Measurements from ENCODE around the gene PJA2.

Gene PJA2

GRCh38 chr5:109350537-109351270 lies 59.1 kb downstream of the PJA2 start:
- no peak for DNase-seq (ENCODE audit: low read depth)

- DNase-seq (ENCODE audit: low read depth): no peak
These were observed 60.4 kb downstream of the PJA2 start for GRCh38 chr5:109349388-109349787.

- no peak for DNase-seq (ENCODE audit: low read depth)
These were observed 62.4 kb downstream of the PJA2 start for GRCh38 chr5:109347252-109347888.

GRCh38 chr5:109345699-109346098 lies 64.1 kb downstream of the PJA2 start:
- no peak for DNase-seq (ENCODE audit: low read depth)

GRCh38 chr5:109340351-109340750 lies 69.4 kb downstream of the PJA2 start:
- DNase-seq (ENCODE audit: low read depth): no peak

- no peak for DNase-seq (ENCODE audit: low read depth)
These were observed 74.7 kb downstream of the PJA2 start for GRCh38 chr5:109335114-109335513.

GRCh38 chr5:109334056-109334455 lies 75.7 kb downstream of the PJA2 start:
- DNase-seq (ENCODE audit: low read depth): no peak

GRCh38 chr5:109329333-109330237 lies 80.2 kb downstream of the PJA2 start:
- DNase-seq (ENCODE audit: low read depth): peak; percentile 72

- DNase-seq (ENCODE audit: low read depth): peak; percentile 57
These were observed 81.1 kb downstream of the PJA2 start for GRCh38 chr5:109328626-109329025.

- no peak for DNase-seq (ENCODE audit: low read depth)
These were observed 82.2 kb downstream of the PJA2 start for GRCh38 chr5:109327570-109327969.

- no peak for DNase-seq (ENCODE audit: low read depth)
These were observed 82.9 kb downstream of the PJA2 start for GRCh38 chr5:109326919-109327318.

GRCh38 chr5:109325456-109325855 lies 84.3 kb downstream of the PJA2 start:
- DNase-seq (ENCODE audit: low read depth): no peak

- DNase-seq (ENCODE audit: low read depth): no peak
These were observed 84.8 kb downstream of the PJA2 start for GRCh38 chr5:109324931-109325330.

GRCh38 chr5:109324351-109324750 lies 85.4 kb downstream of the PJA2 start:
- DNase-seq (ENCODE audit: low read depth): no peak

- DNase-seq (ENCODE audit: low read depth): no peak
These were observed 87.1 kb downstream of the PJA2 start for GRCh38 chr5:109322694-109323093.

GRCh38 chr5:109319351-109319750 lies 90.4 kb downstream of the PJA2 start:
- DNase-seq (ENCODE audit: low read depth): no peak

GRCh38 chr5:109318455-109319108 lies 91.2 kb downstream of the PJA2 start:
- no peak for DNase-seq (ENCODE audit: low read depth)

GRCh38 chr5:109316634-109317033 lies 93.1 kb downstream of the PJA2 start:
- DNase-seq (ENCODE audit: low read depth): peak; percentile 77

GRCh38 chr5:109315245-109315644 lies 94.5 kb downstream of the PJA2 start:
- no peak for DNase-seq (ENCODE audit: low read depth)

- DNase-seq (ENCODE audit: low read depth): no peak
These were observed 96.6 kb downstream of the PJA2 start for GRCh38 chr5:109313127-109313526.

GRCh38 chr5:109312695-109313094 lies 97.1 kb downstream of the PJA2 start:
- DNase-seq (ENCODE audit: low read depth): no peak

- no peak for DNase-seq (ENCODE audit: low read depth)
These were observed 99.5 kb downstream of the PJA2 start for GRCh38 chr5:109310315-109310714.
